GM21717 (cell line): ENCODE results near the gene GGCX.
"Not testable (repeated sequence)": the region's sequence is repeated elsewhere in the genome, so short reads cannot be mapped to it uniquely, and the experiment has no call there.

ENCODE experiments used
- ATAC-seq: cut with Tn5 transposase; IDR thresholded peaks from one replicate; pipeline ENCODE4 v1.9.1; 2021; ENCODE audit warnings: mild to moderate bottlenecking, moderate library complexity; ENCODE audit not compliant: unreplicated experiment

GGCX gene

GRCh38 chr2:85577063-85577385 is 15.7 kb upstream of the GGCX start:
- ATAC-seq = no peak

- no peak for ATAC-seq
Measured at GRCh38 chr2:85575739-85576138, 14.4 kb upstream of the GGCX start.

GRCh38 chr2:85566265-85566664 is 5.0 kb upstream of the GGCX start:
- ATAC-seq = no peak

- ATAC-seq = no peak
Measured at GRCh38 chr2:85564144-85564563, 2.9 kb upstream of the GGCX start.

- peak; percentile 20 for ATAC-seq
Measured at GRCh38 chr2:85560812-85561279, 447 bp downstream of the GGCX start.

- ATAC-seq = not testable (repeated sequence)
Measured at GRCh38 chr2:85560403-85560726, 928 bp downstream of the GGCX start.

GRCh38 chr2:85558160-85558559 is 3.1 kb downstream of the GGCX start:
- no peak for ATAC-seq

GRCh38 chr2:85557130-85557529 is 4.2 kb downstream of the GGCX start:
- ATAC-seq = no peak

- no peak for ATAC-seq
Measured at GRCh38 chr2:85554980-85555612, 6.2 kb downstream of the GGCX start.

- ATAC-seq = no peak
Measured at GRCh38 chr2:85553184-85553583, 8.1 kb downstream of the GGCX start.

- ATAC-seq = no peak
Measured at GRCh38 chr2:85551698-85552678, 9.3 kb downstream of the GGCX start.

- ATAC-seq = no peak
Measured at GRCh38 chr2:85550486-85550885, 10.8 kb downstream of the GGCX start.

- no peak for ATAC-seq
Measured at GRCh38 chr2:85549826-85550225, 11.5 kb downstream of the GGCX start.

- no peak for ATAC-seq
Measured at GRCh38 chr2:85549095-85549494, 12.2 kb downstream of the GGCX start.

- no peak for ATAC-seq
Measured at GRCh38 chr2:85548608-85548900, 12.7 kb downstream of the GGCX start.

GRCh38 chr2:85547859-85548607 is 13.3 kb downstream of the GGCX start:
- no peak for ATAC-seq

- no peak for ATAC-seq
Measured at GRCh38 chr2:85547089-85547858, 14.0 kb downstream of the GGCX start.

- ATAC-seq = no peak
Measured at GRCh38 chr2:85545780-85546240, 15.5 kb downstream of the GGCX start.

- not testable (repeated sequence) for ATAC-seq
Measured at GRCh38 chr2:85544915-85545779, 16.1 kb downstream of the GGCX start.

- ATAC-seq = not testable (repeated sequence)
Measured at GRCh38 chr2:85544254-85544691, 17.0 kb downstream of the GGCX start.
